Measurements from ENCODE around the gene MYLIP.
A peak's percentile ranks its signal among the peaks of the same experiment; 100 is the strongest.
"Not testable (repeated sequence)": the region's sequence is repeated elsewhere in the genome, so short reads cannot be mapped to it uniquely, and the experiment has no call there.

Gene MYLIP

DNA sequence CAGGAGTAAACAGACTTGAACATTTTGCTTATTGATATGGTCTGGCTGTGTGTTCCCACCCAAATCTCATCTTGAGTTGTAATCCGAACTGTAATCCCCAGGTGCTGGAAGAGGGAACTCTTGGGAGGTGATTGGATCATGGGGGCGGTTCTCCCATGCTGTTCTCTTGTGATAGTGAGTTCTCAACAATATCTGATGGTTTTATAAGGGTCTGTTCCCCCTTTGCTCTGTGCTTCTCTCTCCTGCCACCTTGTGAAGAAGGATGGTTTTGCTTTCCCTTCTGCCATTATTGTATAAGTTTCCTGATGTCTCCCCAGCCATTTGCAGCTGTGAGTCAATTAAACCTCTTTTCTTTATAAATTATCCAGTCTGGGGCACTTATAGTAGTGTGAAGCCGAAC is 40.0 kb downstream of the MYLIP start:
- peak; percentile 44 for DNase-seq (ENCODE audit: low read depth)
- peak; percentile 58 for TF ChIP-seq CTCF (conservative IDR thresholded peaks at IDR 0.05; ENCODE audit: control insufficient read depth, insufficient read depth, low read depth, low read length)
- H3K4me3 ChIP-seq (ENCODE audit: control insufficient read depth, low read depth, low read length) = no peak overlapping the region

DNA sequence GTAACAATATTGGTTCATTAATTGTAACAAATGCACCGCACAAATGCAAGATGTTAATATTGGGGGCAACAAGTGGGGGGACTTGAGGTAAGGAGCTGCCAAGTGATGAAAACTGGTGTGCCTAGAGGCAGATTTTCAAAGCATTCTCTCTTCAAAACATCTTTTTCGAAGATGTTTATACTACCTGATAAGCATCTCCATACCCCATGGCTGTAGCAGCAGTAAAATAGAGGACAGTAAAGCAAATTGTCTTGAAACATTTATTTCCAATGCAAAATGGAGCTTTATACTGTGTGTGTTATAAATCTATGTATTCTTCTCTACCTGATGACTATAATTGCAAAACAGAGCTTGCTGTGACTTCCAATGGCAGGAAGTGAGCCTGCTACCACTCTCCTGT is 42.5 kb downstream of the MYLIP start:
- no peak overlapping the region for H3K4me3 ChIP-seq (ENCODE audit: control insufficient read depth, low read depth, low read length)
- no peak for TF ChIP-seq CTCF (conservative IDR thresholded peaks at IDR 0.05; ENCODE audit: control insufficient read depth, insufficient read depth, low read depth, low read length)
- no peak for DNase-seq (ENCODE audit: low read depth)

DNA sequence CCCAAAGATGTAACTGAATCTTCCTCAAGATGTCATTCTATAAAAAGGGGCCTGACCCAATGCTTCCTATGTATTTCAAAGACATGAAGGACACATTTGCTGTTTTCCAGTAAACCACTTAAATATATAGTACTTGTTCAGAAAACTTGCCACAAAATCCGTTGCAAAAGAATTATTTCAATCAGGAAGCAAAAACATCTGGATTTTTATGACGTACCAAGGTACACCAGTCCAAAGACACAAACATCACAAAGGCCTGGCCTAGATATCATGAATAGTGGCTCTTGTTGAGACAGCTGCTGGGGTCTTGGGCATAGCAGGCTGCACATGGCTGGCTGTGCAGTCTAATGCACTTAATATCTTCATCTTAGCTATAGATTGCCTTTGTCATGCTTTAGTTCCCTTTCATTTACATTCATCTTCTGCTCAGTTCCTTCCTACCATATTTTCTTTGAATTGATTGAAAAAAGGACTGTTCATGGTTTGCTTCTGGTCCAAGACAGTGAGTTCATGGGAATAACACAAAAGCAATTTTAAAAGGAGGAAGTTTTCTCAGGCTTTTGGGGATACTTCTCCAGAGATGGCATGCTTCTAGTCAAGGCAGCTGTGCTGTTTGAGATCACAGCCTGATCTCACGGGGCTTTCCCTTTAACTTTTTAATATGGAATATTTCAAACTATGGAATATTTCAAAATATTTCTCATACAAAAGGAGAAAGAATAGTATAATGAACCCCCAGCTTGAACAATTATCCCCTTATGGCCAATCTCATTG is 44.5 kb downstream of the MYLIP start:
- no peak for TF ChIP-seq CTCF (conservative IDR thresholded peaks at IDR 0.05; ENCODE audit: control insufficient read depth, insufficient read depth, low read depth, low read length)
- no peak overlapping the region for H3K4me3 ChIP-seq (ENCODE audit: control insufficient read depth, low read depth, low read length)
- DNase-seq (ENCODE audit: low read depth) = no peak

DNA sequence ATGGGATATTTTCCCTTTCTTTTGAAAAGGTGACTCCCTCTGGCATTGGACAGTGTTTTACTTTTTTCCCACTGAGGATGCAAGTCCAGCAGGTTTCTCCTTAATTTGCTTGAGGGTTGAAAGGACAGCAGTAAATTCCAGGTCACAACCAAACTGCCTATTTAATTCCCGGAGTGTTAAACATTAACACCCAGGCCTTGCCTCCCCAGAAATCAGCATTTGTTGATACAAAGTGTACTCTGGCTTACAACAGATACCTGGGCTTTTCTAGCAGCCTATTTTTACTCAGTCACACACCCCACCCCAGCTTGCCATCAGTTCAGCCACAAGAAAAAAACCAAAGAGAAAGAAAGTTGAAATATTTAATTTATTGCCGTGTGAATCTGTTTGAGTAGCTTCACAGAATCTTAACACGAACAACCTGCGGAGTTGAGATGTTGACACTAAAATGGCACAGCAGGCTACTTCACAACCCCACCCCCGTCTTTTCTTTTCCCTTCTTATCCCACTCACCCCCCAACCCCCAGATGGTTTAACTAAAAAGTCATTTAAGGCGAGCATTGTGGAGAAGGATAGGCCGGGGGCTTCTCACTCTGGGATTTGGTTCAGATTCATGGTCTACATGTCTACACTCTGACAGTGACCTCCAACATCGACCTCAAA is 45.7 kb downstream of the MYLIP start:
- no peak for TF ChIP-seq CTCF (conservative IDR thresholded peaks at IDR 0.05; ENCODE audit: control insufficient read depth, insufficient read depth, low read depth, low read length)
- H3K4me3 ChIP-seq (ENCODE audit: control insufficient read depth, low read depth, low read length) = no peak overlapping the region
- DNase-seq (ENCODE audit: low read depth) = no peak

DNA sequence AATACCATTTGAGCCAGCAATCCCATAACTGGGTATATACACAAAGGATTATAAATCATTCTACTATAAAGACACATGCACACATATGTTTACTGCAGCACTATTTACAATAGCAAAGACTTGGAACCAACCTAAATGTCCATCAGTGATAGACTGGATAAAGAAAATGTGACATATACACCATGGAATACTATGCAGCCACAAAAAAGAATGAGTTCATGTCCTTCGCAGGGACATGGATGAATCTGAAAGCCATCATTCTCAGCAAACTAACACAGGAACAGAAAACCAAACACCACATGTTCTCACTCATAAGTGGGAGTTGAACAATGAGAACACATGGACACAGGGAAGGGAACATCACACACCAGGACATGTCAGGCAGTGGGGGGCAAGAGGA is 47.7 kb downstream of the MYLIP start:
- H3K4me3 ChIP-seq (ENCODE audit: control insufficient read depth, low read depth, low read length); DNase-seq (ENCODE audit: low read depth): not testable (repeated sequence)

DNA sequence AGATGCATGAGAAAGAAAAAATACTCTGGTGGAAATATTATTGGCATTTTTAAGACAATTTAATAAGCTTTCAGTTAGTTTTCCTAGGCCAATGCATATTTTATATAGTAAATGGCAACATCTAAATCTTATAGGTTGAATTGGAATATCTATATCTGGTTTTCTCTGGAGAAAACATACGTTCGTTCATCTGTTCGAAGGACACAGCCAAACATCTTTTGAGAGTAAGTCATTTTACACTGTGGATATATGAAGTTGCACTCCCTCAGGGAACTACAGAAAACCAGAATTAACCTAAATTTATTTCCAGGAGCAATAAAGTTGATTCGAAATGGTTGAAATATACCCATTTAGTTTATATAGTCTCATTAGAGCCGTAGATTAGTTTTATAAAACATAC is 49.0 kb downstream of the MYLIP start:
- DNase-seq (ENCODE audit: low read depth) = no peak
- no peak for TF ChIP-seq CTCF (conservative IDR thresholded peaks at IDR 0.05; ENCODE audit: control insufficient read depth, insufficient read depth, low read depth, low read length)
- H3K4me3 ChIP-seq (ENCODE audit: control insufficient read depth, low read depth, low read length) = no peak overlapping the region

- no peak overlapping the region for H3K4me3 ChIP-seq (ENCODE audit: control insufficient read depth, low read depth, low read length)
- DNase-seq (ENCODE audit: low read depth) = no peak
- TF ChIP-seq CTCF (conservative IDR thresholded peaks at IDR 0.05; ENCODE audit: control insufficient read depth, insufficient read depth, low read depth, low read length) = no peak
These were observed 49.5 kb downstream of the MYLIP start for GRCh38 chr6:16178351-16178750.
